NCI-H526 (cell line): Measurements from ENCODE around the gene FAM135A.

Source experiments
- DNase-seq, 2 experiments: peaks; one replicate each; lab custom pipeline; 2025; lab: John Stamatoyannopoulos, UW

Gene FAM135A

GRCh38 chr6:70413114-70413991 is at the start of gene FAM135A:
FAM135A (plus strand) TSS chr6:70413508; CDS start chr6:70428343, 14,835 bp downstream.
- DNase-seq: peak; percentile 97 to 99

- DNase-seq: no peak
These were observed 49.4 kb upstream of the FAM135A start for GRCh38 chr6:70363741-70364493.

- DNase-seq: peak; percentile 22 to 77
These were observed 43.9 kb upstream of the FAM135A start for GRCh38 chr6:70369332-70369950.

- no peak for DNase-seq
These were observed 42.8 kb upstream of the FAM135A start for GRCh38 chr6:70370496-70370895.

GRCh38 chr6:70371454-70372105 is 41.7 kb upstream of the FAM135A start:
- DNase-seq: peak; percentile 45 to 70

- DNase-seq: no peak
These were observed 38.1 kb upstream of the FAM135A start for GRCh38 chr6:70375166-70375565.

- peak in 1 of 2 experiments; percentile 6 for DNase-seq
These were observed 37.4 kb upstream of the FAM135A start for GRCh38 chr6:70375882-70376281.

GRCh38 chr6:70376628-70377027 is 36.7 kb upstream of the FAM135A start:
- no peak for DNase-seq

- no peak for DNase-seq
These were observed 35.9 kb upstream of the FAM135A start for GRCh38 chr6:70377372-70377771.

- no peak for DNase-seq
These were observed 33.8 kb upstream of the FAM135A start for GRCh38 chr6:70379473-70380013.

GRCh38 chr6:70380252-70380651 is 33.1 kb upstream of the FAM135A start:
- no peak for DNase-seq

- no peak for DNase-seq
These were observed 32.4 kb upstream of the FAM135A start for GRCh38 chr6:70380771-70381416.

- no peak for DNase-seq
These were observed 31.9 kb upstream of the FAM135A start for GRCh38 chr6:70381417-70381782.

- DNase-seq: no peak
These were observed 27.4 kb upstream of the FAM135A start for GRCh38 chr6:70385901-70386300.

- no peak for DNase-seq
These were observed 24.5 kb upstream of the FAM135A start for GRCh38 chr6:70388814-70389213.

- DNase-seq: no peak
These were observed 24.0 kb upstream of the FAM135A start for GRCh38 chr6:70389261-70389660.

GRCh38 chr6:70390067-70390466 is 23.2 kb upstream of the FAM135A start:
- peak in 1 of 2 experiments; percentile 31 for DNase-seq

- no peak for DNase-seq
These were observed 21.8 kb upstream of the FAM135A start for GRCh38 chr6:70391492-70391891.

GRCh38 chr6:70394518-70395300 is 18.6 kb upstream of the FAM135A start:
- no peak for DNase-seq

- no peak for DNase-seq
These were observed 18.0 kb upstream of the FAM135A start for GRCh38 chr6:70395301-70395672.

GRCh38 chr6:70396163-70396562 is 17.1 kb upstream of the FAM135A start:
- no peak for DNase-seq
